GM23338 (cell line): ENCODE measurements around the gene ALDH1A2. TPM values are rescaled to one million over a fixed set of nuclear protein-coding genes. Genes with fewer than 3 reads are reported as not detected.

Experiments
- ATAC-seq: fragments of 200-7000 bp; cut with Tn5 transposase; 3 replicates; pipeline ENCODE4 v1.9.1; 2020
- DNase-seq: peaks from one replicate; pipeline ENCODE4 v3.0.0-alpha.2; 2015; ENCODE audit warnings: low spot score
- H2AFZ ChIP-seq: fragments of 200-600 bp; sonication (generic); 2 replicates; pipeline ENCODE4 v1.8.0; 2016; ENCODE audit warnings: antibody characterized with exemption, mild to moderate bottlenecking, moderate library complexity
- H3F3A ChIP-seq: fragments of 200-600 bp; sonication (generic); replicated peaks from 2 replicates; pipeline ENCODE4 v1.8.0; 2017; ENCODE audit warnings: antibody characterized with exemption, mixed run types, low read depth
- H3K27ac ChIP-seq: fragments of 200-600 bp; sonication (generic); 2 replicates; pipeline ENCODE4 v1.6.1; 2016; ENCODE audit warnings: low read depth
- H3K27me3 ChIP-seq: fragments of 200-600 bp; sonication (generic); 2 replicates; pipeline ENCODE4 v1.8.0; 2016; ENCODE audit warnings: mild to moderate bottlenecking, mixed run types, moderate library complexity; ENCODE audit not compliant: insufficient read depth
- H3K36me3 ChIP-seq: fragments of 200-600 bp; sonication (generic); 2 replicates; pipeline ENCODE4 v1.8.0; 2016; ENCODE audit warnings: mild to moderate bottlenecking; ENCODE audit not compliant: insufficient read depth
- H3K4me1 ChIP-seq: fragments of 200-600 bp; sonication (generic); 2 replicates; pipeline ENCODE4 v1.8.0; 2016; ENCODE audit warnings: mild to moderate bottlenecking, moderate library complexity; ENCODE audit not compliant: insufficient read depth
- H3K4me2 ChIP-seq: fragments of 200-600 bp; sonication (generic); 2 replicates; pipeline ENCODE4 v1.7.1; 2017; ENCODE audit warnings: mixed run types
- H3K4me3 ChIP-seq: fragments of 200-600 bp; sonication (generic); 2 replicates; pipeline ENCODE4 v1.6.1; 2016; ENCODE audit warnings: mixed run types
- H3K79me2 ChIP-seq: fragments of 200-600 bp; sonication (generic); replicated peaks from 2 replicates; pipeline ENCODE4 v1.8.0; 2017; ENCODE audit warnings: mild to moderate bottlenecking; ENCODE audit not compliant: insufficient read depth
- H3K9me2 ChIP-seq: fragments of 200-600 bp; sonication (generic); 2 replicates; pipeline ENCODE4 v1.8.0; 2017; ENCODE audit not compliant: insufficient read depth
- H4K20me1 ChIP-seq: fragments of 200-600 bp; sonication (generic); replicated peaks from 2 replicates; pipeline ENCODE4 v1.8.0; 2017; ENCODE audit warnings: mild to moderate bottlenecking; ENCODE audit not compliant: insufficient read depth
- H3K27ac Mint-ChIP-seq: 2 replicates; pipeline ENCODE4 v1.8.0; 2020; ENCODE audit warnings: inconsistent platforms, mild to moderate bottlenecking, moderate library complexity, mixed read lengths
- H3K27me3 Mint-ChIP-seq: 3 replicates; pipeline ENCODE4 v1.8.0; 2022; ENCODE audit warnings: low read depth, mild to moderate bottlenecking, moderate library complexity, mixed read lengths, inconsistent platforms; ENCODE audit not compliant: insufficient read depth, poor library complexity
- H3K36me3 Mint-ChIP-seq: 3 replicates; pipeline ENCODE4 v1.8.0; 2021; ENCODE audit warnings: low read depth, mild to moderate bottlenecking, inconsistent platforms, moderate library complexity, mixed read lengths
- H3K4me1 Mint-ChIP-seq: 3 replicates; pipeline ENCODE4 v1.8.0; 2020; ENCODE audit warnings: mild to moderate bottlenecking, inconsistent platforms, mixed read lengths
- H3K4me3 Mint-ChIP-seq: 3 replicates; pipeline ENCODE4 v1.8.0; 2021; ENCODE audit warnings: moderate library complexity, mild to moderate bottlenecking, inconsistent platforms, mixed read lengths
- H3K9me3 Mint-ChIP-seq: 3 replicates; pipeline ENCODE4 v1.8.0; 2020; ENCODE audit warnings: moderate library complexity, mild to moderate bottlenecking, inconsistent platforms, mixed read lengths
- EZH2phosphoT487 ChIP-seq: fragments of 200-600 bp; sonication (generic); IDR thresholded peaks from one replicate; pipeline ENCODE4 v1.8.1; 2018; ENCODE audit warnings: antibody characterized with exemption; ENCODE audit not compliant: unreplicated experiment
- ZNF114 ChIP-seq: fragments of 250-450 bp; sonication (Bioruptor Pico); IDR thresholded peaks from 2 replicates; pipeline ENCODE4 v1.5.0; 2020; ENCODE audit warnings: mild to moderate bottlenecking, moderate library complexity
- polyA plus RNA-seq: library from polyadenylated mRNA; unstranded; fragments of >200 nt; fragmentation: Nextera tagmentation; extraction: Ambion mirVana; gene quantifications from 2 replicates; pipeline ENCODE4 v1.2.1, GENCODE V29; 2016
- total RNA-seq: library from RNA; depleted of rRNA; stranded (reverse); fragments of >200 nt; shearing (Covaris generic); gene quantifications from 2 replicates; pipeline ENCODE4 v1.2.3, GENCODE V29; 2014
- TF ChIP-seq, protein P1 (sequence below): IDR thresholded peaks from one replicate; pipeline ENCODE4 v1.6.1; 2018; ENCODE audit warnings: antibody characterized with exemption; ENCODE audit not compliant: unreplicated experiment
- TF ChIP-seq, protein P2 (sequence below): IDR thresholded peaks from 2 replicates; pipeline ENCODE4 v1.6.1; 2016; ENCODE audit warnings: antibody characterized with exemption
- TF ChIP-seq, protein P3 (sequence below): fragments of 250-450 bp; sonication (Bioruptor Pico); IDR thresholded peaks from 2 replicates; pipeline ENCODE4 v1.5.0; 2020; ENCODE audit warnings: mild to moderate bottlenecking, moderate library complexity

Gene ALDH1A2
- total and polyA plus RNA-seq, 2 experiments from 2014 or later: 0.80 TPM; not detected in 1

DNA sequence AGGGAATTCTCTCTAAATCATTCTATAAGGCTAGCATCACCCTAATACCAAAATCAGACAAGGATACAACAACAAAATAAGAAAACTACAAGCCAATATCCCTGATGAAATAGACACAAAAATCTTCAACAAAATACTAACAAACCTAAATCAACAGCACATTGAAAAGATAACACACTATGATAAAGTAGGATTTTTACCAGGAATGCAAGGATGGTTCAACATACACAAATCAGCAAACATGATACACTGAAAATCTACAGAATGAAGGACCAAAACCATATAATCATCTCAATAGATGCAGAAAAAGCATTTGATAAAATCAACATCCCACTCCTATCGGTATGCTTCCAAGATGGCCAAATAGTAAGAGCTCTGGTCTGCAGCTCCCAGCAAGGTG, 39.5 kb downstream of the ALDH1A2 start:
- Histone ChIP-seq H3K36me3 (no peaks in the 10 kb centered on the region), H3K27me3 (no peaks in the 10 kb centered on the region), H3K27ac (no peak overlapping the region), H3K79me2 (no peaks in the 10 kb centered on the region), H2AFZ (no peak overlapping the region), H3K4me1 (no peaks in the 10 kb centered on the region), H3K4me2 (no peak overlapping the region), H3K9me2 (no peaks in the 10 kb centered on the region; the same call in 1 of the 2 replicates), H3F3A (no peaks in the 10 kb centered on the region), H3K4me3 (no peak overlapping the region), H4K20me1 (no peaks in the 10 kb centered on the region)
- Mint-ChIP-seq H3K36me3 (0 out of 3 replicates have a peak, but pooled peaks cover 6% of the 10 kb centered on the region), H3K4me3 (no peak overlapping the region), H3K4me1 (no peaks in the 10 kb centered on the region), H3K27ac (no peak overlapping the region), H3K27me3 (no peaks in the 10 kb centered on the region), H3K9me3 (peaks cover 8% of the 10 kb centered on the region)
- ATAC-seq (no peak), DNase-seq (no peak)
- TF ChIP-seq, protein P1, sequence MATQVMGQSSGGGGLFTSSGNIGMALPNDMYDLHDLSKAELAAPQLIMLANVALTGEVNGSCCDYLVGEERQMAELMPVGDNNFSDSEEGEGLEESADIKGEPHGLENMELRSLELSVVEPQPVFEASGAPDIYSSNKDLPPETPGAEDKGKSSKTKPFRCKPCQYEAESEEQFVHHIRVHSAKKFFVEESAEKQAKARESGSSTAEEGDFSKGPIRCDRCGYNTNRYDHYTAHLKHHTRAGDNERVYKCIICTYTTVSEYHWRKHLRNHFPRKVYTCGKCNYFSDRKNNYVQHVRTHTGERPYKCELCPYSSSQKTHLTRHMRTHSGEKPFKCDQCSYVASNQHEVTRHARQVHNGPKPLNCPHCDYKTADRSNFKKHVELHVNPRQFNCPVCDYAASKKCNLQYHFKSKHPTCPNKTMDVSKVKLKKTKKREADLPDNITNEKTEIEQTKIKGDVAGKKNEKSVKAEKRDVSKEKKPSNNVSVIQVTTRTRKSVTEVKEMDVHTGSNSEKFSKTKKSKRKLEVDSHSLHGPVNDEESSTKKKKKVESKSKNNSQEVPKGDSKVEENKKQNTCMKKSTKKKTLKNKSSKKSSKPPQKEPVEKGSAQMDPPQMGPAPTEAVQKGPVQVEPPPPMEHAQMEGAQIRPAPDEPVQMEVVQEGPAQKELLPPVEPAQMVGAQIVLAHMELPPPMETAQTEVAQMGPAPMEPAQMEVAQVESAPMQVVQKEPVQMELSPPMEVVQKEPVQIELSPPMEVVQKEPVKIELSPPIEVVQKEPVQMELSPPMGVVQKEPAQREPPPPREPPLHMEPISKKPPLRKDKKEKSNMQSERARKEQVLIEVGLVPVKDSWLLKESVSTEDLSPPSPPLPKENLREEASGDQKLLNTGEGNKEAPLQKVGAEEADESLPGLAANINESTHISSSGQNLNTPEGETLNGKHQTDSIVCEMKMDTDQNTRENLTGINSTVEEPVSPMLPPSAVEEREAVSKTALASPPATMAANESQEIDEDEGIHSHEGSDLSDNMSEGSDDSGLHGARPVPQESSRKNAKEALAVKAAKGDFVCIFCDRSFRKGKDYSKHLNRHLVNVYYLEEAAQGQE: no peak
- TF ChIP-seq, protein P2, sequence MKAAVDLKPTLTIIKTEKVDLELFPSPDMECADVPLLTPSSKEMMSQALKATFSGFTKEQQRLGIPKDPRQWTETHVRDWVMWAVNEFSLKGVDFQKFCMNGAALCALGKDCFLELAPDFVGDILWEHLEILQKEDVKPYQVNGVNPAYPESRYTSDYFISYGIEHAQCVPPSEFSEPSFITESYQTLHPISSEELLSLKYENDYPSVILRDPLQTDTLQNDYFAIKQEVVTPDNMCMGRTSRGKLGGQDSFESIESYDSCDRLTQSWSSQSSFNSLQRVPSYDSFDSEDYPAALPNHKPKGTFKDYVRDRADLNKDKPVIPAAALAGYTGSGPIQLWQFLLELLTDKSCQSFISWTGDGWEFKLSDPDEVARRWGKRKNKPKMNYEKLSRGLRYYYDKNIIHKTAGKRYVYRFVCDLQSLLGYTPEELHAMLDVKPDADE: no peak
- TF ChIP-seq, protein P3, sequence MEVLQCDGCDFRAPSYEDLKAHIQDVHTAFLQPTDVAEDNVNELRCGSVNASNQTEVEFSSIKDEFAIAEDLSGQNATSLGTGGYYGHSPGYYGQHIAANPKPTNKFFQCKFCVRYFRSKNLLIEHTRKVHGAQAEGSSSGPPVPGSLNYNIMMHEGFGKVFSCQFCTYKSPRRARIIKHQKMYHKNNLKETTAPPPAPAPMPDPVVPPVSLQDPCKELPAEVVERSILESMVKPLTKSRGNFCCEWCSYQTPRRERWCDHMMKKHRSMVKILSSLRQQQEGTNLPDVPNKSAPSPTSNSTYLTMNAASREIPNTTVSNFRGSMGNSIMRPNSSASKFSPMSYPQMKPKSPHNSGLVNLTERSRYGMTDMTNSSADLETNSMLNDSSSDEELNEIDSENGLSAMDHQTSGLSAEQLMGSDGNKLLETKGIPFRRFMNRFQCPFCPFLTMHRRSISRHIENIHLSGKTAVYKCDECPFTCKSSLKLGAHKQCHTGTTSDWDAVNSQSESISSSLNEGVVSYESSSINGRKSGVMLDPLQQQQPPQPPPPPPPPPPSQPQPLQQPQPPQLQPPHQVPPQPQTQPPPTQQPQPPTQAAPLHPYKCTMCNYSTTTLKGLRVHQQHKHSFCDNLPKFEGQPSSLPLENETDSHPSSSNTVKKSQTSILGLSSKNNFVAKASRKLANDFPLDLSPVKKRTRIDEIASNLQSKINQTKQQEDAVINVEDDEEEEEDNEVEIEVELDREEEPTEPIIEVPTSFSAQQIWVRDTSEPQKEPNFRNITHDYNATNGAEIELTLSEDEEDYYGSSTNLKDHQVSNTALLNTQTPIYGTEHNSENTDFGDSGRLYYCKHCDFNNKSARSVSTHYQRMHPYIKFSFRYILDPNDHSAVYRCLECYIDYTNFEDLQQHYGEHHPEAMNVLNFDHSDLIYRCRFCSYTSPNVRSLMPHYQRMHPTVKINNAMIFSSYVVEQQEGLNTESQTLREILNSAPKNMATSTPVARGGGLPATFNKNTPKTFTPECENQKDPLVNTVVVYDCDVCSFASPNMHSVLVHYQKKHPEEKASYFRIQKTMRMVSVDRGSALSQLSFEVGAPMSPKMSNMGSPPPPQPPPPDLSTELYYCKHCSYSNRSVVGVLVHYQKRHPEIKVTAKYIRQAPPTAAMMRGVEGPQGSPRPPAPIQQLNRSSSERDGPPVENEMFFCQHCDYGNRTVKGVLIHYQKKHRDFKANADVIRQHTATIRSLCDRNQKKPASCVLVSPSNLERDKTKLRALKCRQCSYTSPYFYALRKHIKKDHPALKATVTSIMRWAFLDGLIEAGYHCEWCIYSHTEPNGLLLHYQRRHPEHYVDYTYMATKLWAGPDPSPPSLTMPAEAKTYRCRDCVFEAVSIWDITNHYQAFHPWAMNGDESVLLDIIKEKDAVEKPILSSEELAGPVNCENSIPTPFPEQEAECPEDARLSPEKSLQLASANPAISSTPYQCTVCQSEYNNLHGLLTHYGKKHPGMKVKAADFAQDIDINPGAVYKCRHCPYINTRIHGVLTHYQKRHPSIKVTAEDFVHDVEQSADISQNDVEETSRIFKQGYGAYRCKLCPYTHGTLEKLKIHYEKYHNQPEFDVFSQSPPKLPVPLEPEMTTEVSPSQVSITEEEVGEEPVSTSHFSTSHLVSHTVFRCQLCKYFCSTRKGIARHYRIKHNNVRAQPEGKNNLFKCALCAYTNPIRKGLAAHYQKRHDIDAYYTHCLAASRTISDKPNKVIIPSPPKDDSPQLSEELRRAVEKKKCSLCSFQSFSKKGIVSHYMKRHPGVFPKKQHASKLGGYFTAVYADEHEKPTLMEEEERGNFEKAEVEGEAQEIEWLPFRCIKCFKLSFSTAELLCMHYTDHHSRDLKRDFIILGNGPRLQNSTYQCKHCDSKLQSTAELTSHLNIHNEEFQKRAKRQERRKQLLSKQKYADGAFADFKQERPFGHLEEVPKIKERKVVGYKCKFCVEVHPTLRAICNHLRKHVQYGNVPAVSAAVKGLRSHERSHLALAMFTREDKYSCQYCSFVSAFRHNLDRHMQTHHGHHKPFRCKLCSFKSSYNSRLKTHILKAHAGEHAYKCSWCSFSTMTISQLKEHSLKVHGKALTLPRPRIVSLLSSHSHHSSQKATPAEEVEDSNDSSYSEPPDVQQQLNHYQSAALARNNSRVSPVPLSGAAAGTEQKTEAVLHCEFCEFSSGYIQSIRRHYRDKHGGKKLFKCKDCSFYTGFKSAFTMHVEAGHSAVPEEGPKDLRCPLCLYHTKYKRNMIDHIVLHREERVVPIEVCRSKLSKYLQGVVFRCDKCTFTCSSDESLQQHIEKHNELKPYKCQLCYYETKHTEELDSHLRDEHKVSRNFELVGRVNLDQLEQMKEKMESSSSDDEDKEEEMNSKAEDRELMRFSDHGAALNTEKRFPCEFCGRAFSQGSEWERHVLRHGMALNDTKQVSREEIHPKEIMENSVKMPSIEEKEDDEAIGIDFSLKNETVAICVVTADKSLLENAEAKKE (CRISPR knock-in tag): no peak
- TF ChIP-seq EZH2phosphoT487: no peak
- TF ChIP-seq ZNF114 (CRISPR knock-in tag): no peak
